Lung (tissue), 10 donors: Measurements from ENCODE around the gene PGA3. TPM values are rescaled to one million over a fixed set of nuclear protein-coding genes. Genes with fewer than 3 reads are reported as not detected.
"Not testable (repeated sequence)": the region's sequence is repeated elsewhere in the genome, so short reads cannot be mapped to it uniquely, and the experiment has no call there.

ENCODE experiments used
- ATAC-seq: fragments of 200-7000 bp; cut with Tn5 transposase; one replicate; pipeline ENCODE4 v1.9.1; 2020; ENCODE audit warnings: moderate number of reproducible peaks; ENCODE audit not compliant: insufficient read depth, low FRiP score
- DNase-seq, 3 donors: peaks; one replicate each; pipeline ENCODE4 v3.0.0-alpha.2; 2013 to 2017
- H3K27ac ChIP-seq, 2 donors: one replicate each; pipeline ENCODE4 v1.5.1; 2013; ENCODE audit warnings: mild to moderate bottlenecking in 2 of 2, moderate library complexity in 2 of 2, control low read depth in 1 of 2, inconsistent platforms in 1 of 2, low read depth in 1 of 2, low read length in 1 of 2
- H3K27me3 ChIP-seq, 3 donors: one replicate each; pipeline ENCODE4 v1.5.1; 2013; ENCODE audit warnings: low read length in 2 of 3; ENCODE audit not compliant: control insufficient read depth in 3 of 3, insufficient read depth in 3 of 3
- H3K36me3 ChIP-seq, 4 donors: one replicate each; pipeline ENCODE4 v1.5.1; 2013; ENCODE audit warnings: low read length in 4 of 4, mild to moderate bottlenecking in 1 of 4, moderate library complexity in 1 of 4; ENCODE audit not compliant: control insufficient read depth in 4 of 4, insufficient read depth in 4 of 4
- H3K4me1 ChIP-seq, 5 donors: one replicate each; pipeline ENCODE4 v1.5.1; 2013; ENCODE audit warnings: low read length in 5 of 5, mild to moderate bottlenecking in 2 of 5, moderate library complexity in 1 of 5; ENCODE audit not compliant: control insufficient read depth in 5 of 5, insufficient read depth in 5 of 5
- H3K4me3 ChIP-seq: one replicate; pipeline ENCODE4 v1.5.1; 2013; ENCODE audit warnings: mild to moderate bottlenecking, control low read depth, moderate library complexity
- H3K9ac ChIP-seq, 2 donors: one replicate each; pipeline ENCODE4 v1.5.1; 2013; ENCODE audit warnings: low read length in 2 of 2, control low read depth in 1 of 2; ENCODE audit not compliant: insufficient read depth in 1 of 2
- H3K9me3 ChIP-seq, 4 donors: one replicate each; pipeline ENCODE4 v1.5.1; 2013; ENCODE audit warnings: low read length in 3 of 4, mild to moderate bottlenecking in 1 of 4, moderate library complexity in 1 of 4; ENCODE audit not compliant: control insufficient read depth in 4 of 4, insufficient read depth in 3 of 4
- WGBS, 2 donors: extraction: QIAGEN DNeasy Blood & Tissue Kit; methylation state at CpG; one replicate each; pipeline ENCODE4 v1.1.7; 2013; 5-methylcytosine and 5-hydroxymethylcytosine counted together
- polyA plus RNA-seq, 2 donors: library from polyadenylated mRNA; stranded (reverse); fragments of 200-250 nt; gene quantifications; one replicate each; pipeline ENCODE4 v1.2.1, GENCODE V29; 2013
- total RNA-seq, 2 donors: library from RNA; depleted of rRNA in 1 of 2; stranded (reverse); fragments of >200 nt in 1 of 2; gene quantifications; one replicate each; pipeline ENCODE4 v1.2.1, GENCODE V29; 2014 to 2021
- donor health status: Bipolar disorder and iron deficiency.
- donor health status: healthy.
- donor health status: DM: yes; HTN: yes; CAD: no.

PGA3 gene
- total and polyA plus RNA-seq, 4 donors, result 0.20 to 0.50 TPM; not detected in 2

GRCh38 chr11:61204502-61205059 lies 1.3 kb downstream of the PGA3 start:
- not testable (repeated sequence) for H3K36me3 ChIP-seq, H3K27me3 ChIP-seq, H3K4me1 ChIP-seq, H3K27ac ChIP-seq, H3K9ac ChIP-seq, DNase-seq, ATAC-seq, H3K4me3 ChIP-seq, H3K9me3 ChIP-seq
- WGBS, 2 donors, result 63 to 80% methylated on average over 14 of the region's 14 CpGs

DNA sequence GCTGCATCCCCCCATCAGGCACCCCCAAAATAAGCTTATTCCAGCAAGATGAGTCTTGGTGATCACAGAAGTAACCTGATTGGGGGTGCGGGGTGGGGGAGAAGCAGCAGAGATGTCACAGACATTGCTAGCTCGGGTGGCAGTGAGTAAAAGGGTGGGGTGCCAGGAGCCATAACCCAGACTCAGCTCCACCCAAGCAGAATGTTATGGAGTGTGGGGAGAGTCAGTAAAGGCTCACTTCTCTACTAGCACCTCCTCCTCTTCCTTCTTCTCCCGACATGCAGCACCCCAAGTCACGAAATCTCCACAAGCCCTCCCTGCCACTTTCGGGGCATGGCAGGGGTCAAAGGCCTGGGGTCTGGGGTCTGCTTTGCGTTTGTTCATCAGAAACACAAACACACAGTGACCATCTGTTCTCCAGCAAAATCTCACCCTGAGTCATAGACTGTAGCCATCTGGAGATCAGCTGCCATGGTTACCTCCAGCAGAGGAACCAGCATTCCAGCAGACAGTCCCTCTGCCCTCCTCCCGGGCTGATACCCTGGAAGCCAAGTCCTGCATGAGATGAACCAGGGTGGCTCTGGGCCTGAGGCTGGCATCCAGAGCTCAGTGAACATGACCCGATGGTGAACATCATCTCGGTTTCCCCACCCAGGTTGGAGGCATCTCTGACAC lies 4.5 kb downstream of the PGA3 start:
- not testable (repeated sequence) for H3K9ac ChIP-seq, ATAC-seq, H3K4me3 ChIP-seq, H3K36me3 ChIP-seq, H3K27ac ChIP-seq, H3K9me3 ChIP-seq, H3K27me3 ChIP-seq, DNase-seq, H3K4me1 ChIP-seq
- WGBS, 2 donors, result no CpG with 5 or more reads among the region's 9 CpGs

- not testable (repeated sequence) for H3K36me3 ChIP-seq, H3K9ac ChIP-seq, H3K4me1 ChIP-seq, DNase-seq, H3K27me3 ChIP-seq, ATAC-seq, H3K4me3 ChIP-seq, H3K9me3 ChIP-seq, H3K27ac ChIP-seq
- WGBS, 2 donors, result no CpG with 5 or more reads among the region's 6 CpGs
Measured at GRCh38 chr11:61210629-61211028, 7.3 kb downstream of the PGA3 start.

- H3K27me3 ChIP-seq, H3K36me3 ChIP-seq, H3K27ac ChIP-seq, H3K4me3 ChIP-seq, H3K9me3 ChIP-seq, DNase-seq, H3K4me1 ChIP-seq, H3K9ac ChIP-seq, ATAC-seq: not testable (repeated sequence)
- 72 to 83% methylated on average over 7 of the region's 10 CpGs for WGBS, 2 donors
Measured at GRCh38 chr11:61211327-61211952, 8.1 kb downstream of the PGA3 start.

- no CpG with 5 or more reads among the region's 15 CpGs for WGBS, 2 donors
- H3K36me3 ChIP-seq, H3K9ac ChIP-seq, ATAC-seq, H3K4me3 ChIP-seq, DNase-seq, H3K4me1 ChIP-seq, H3K27me3 ChIP-seq, H3K9me3 ChIP-seq, H3K27ac ChIP-seq: not testable (repeated sequence)
Measured at GRCh38 chr11:61212202-61212601, 8.9 kb downstream of the PGA3 start.

GRCh38 chr11:61213711-61214324 lies 10.5 kb downstream of the PGA3 start:
- not testable (repeated sequence) for H3K27ac ChIP-seq, DNase-seq, H3K9ac ChIP-seq, ATAC-seq, H3K4me3 ChIP-seq, H3K9me3 ChIP-seq, H3K27me3 ChIP-seq, H3K36me3 ChIP-seq, H3K4me1 ChIP-seq
- no CpG with 5 or more reads among the region's 3 CpGs for WGBS, 2 donors

- not testable (repeated sequence) for DNase-seq, H3K27ac ChIP-seq, H3K27me3 ChIP-seq, H3K36me3 ChIP-seq, H3K4me3 ChIP-seq, H3K9me3 ChIP-seq, ATAC-seq, H3K4me1 ChIP-seq, H3K9ac ChIP-seq
- WGBS, 2 donors, result no CpG with 5 or more reads among the region's 4 CpGs
Measured at GRCh38 chr11:61218306-61218705, 15.0 kb downstream of the PGA3 start.

DNA sequence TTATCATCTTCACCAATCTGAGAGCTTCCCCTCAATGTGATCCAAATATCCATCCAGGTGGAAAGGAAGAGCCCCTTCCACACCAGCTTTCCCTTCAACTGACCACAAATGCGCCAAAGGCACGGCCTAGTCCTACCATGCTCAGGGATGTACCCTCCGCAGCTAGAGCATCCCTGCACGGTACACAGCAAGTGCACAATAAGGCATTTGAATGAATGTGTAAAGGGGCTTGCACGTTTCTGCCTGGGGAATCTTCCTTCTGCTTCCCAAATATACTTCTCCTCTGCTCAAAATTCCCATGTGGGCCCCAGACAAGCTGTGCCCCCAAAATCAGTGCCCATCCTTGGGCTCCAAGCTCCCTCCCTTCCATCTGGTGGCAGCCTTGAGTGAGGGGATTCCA lies 15.7 kb downstream of the PGA3 start:
- WGBS, 2 donors, result 88 to 89% methylated on average over 5 of the region's 5 CpGs

More for the DNA sequence above, 15.7 kb downstream of the PGA3 start:
- not testable (repeated sequence) for H3K27me3 ChIP-seq, H3K9me3 ChIP-seq, H3K9ac ChIP-seq, DNase-seq, ATAC-seq, H3K4me1 ChIP-seq, H3K27ac ChIP-seq, H3K36me3 ChIP-seq, H3K4me3 ChIP-seq
